Hematopoietic multipotent progenitor cell treated with erythropoietin and hydrocortisone succinate and interleukin-3 and kit ligand, for 4 days (in vitro differentiated cells): ENCODE results near the gene EIF3CL.
"Not testable (repeated sequence)": the region's sequence is repeated elsewhere in the genome, so short reads cannot be mapped to it uniquely, and the experiment has no call there.

ENCODE experiments used
- DNase-seq: peaks from one replicate; pipeline ENCODE4 v3.0.0-alpha.2; 2015

EIF3CL gene

DNA sequence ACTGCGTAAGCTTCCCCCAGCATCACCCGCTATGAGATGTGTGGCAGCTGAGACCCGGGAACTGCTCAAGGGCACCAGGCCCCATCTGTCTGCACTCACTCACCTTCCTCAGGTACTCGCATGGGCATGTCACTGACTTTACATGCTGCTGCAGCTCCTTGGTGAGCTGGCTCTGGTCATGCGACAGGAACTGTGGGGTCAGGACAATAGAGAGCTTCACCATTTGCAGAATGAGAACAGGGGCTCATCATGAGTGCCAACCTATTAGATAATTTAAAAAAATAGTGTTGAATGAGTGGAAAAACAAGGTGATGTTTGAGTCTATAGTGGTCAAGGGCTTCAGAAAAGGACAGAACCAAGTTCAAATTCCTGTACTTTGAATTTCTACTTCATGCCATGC is 41.0 kb downstream of the EIF3CL start:
- not testable (repeated sequence) for DNase-seq

DNA sequence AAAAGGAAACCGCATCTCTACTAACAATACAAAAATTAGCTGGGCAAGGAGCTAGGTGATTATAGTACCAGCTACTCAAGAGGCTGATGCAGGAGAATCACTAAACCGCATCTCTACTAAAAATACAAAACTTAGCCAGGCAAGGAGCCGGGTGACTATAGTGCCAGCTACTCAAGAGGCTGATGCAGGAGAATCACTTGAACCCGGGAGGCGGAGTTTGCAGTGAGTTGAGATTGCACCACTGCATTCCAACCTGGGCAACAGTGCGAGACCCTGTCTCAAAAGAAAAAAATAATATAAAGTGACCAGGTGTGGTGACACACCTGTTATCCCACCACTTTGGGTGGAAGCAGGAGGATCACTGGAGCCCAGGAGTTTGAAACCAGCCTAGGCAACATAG is 65.4 kb downstream of the EIF3CL start:
- DNase-seq: not testable (repeated sequence)

DNA sequence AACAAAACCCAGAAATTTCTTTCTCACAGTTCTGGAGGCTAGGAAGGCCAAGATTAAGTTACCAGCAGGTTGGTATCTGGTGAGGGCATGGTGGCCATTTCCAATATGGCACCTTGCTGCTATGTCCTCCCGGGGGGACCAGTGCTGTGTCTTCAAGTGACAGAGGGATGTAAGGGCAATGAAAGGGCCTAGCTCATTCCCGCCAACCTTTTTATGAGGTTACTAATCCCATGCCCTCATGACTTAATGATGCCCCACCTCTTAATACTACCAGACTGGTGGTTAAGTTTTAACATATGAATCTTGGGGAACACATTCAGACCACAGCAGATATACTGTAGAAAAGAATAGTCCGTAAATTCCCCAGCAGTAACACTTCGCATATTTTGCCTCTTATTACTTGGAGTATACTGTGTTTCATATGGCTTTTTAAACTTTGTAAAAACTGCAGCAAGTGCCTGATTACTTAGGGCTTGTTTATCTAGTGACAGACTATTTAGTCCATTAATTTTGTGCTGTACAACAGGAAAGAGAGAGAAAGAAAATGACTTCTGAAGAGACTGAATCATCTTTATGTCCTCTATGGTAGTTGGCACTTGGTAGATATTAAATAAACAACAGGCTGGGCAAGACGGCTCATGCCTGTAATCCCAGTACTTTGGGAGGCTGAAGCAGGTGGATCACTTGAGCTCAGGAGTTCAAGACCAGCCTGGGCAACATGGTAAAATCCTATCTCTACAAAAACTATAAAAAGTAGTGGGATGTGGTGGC is 66.5 kb downstream of the EIF3CL start:
- not testable (repeated sequence) for DNase-seq

DNA sequence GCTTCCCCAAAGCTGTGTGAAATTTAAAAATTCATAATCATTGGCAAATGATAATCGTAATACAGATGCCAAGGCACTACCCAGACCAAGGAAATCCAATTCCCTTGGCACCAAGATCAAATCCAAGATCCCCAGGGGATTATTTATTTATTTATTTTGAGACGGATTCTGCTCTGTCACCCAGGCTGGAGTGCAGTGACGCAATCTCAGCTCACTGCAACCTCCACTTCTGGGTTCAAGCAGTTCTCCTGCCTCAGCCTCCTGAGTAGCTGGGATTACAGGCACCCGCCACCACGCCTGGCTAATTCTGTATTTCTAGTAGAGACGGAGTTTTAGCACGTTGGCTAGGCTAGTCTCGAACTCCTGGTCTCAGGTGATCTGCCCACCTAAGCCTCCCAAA is 68.0 kb downstream of the EIF3CL start:
- DNase-seq: not testable (repeated sequence)

DNA sequence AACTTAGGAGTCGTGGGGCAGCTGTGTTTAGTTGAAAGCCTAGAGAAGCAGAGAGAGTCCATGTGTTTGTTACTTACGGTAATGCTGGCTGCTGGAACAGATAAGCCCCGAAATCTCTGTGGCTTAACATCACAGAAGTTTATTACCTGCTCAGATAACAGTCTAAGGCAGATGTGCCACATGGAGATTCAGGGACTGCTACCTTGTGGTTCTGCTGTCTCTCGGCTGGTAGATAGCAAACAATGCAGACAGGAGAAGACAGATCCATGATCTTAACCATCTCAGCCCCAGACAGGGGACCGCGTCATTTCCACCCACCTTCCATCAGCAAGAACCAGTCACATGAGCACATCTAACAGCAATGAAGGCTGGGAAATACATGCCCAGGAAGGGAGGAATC is 71.0 kb downstream of the EIF3CL start:
- peak; percentile 28 for DNase-seq

DNA sequence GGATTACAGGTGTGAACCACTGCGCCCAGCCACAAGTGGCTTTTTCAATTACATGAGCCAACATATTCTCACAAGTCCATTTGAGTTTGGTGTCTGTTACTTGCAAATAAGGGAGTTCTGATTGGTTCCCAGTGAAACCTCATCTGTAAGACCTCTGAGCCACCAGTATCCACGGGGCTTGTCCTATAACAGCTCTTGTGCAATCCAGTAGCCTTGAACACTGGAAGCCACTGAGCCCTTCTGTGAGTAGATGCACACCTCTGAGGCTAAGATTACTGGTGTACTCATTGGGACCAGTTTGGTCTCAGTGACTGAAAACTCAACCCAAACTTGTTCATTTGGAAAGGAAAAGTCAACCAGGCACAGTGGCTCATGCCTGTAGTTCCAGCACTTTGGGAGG is 72.7 kb downstream of the EIF3CL start:
- DNase-seq: not testable (repeated sequence)

DNA sequence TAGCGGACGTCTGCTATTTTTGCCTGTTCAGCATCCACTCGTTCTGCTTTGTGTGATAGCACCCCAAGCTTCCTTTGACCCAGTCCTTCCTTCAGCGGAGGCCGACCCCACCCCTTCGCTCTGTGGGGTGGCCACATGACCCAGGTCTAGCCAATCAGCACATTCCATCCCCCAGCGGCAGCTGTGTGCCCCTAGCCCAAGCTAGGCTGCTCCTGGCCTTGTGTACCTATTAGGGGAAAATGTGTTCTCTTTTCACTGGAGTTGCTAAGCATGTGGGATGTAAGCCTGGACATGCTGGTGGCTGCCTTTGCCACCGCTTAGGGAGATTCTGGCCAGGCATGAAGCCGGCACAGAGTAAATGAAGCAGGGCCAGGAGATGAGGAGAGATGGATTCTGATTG is 73.4 kb downstream of the EIF3CL start:
- DNase-seq: peak; percentile 41
